ENCODE results near the gene LY9. TPM values are rescaled to one million over a fixed set of nuclear protein-coding genes. Genes with fewer than 3 reads are reported as not detected.

LY9 gene, protein sequence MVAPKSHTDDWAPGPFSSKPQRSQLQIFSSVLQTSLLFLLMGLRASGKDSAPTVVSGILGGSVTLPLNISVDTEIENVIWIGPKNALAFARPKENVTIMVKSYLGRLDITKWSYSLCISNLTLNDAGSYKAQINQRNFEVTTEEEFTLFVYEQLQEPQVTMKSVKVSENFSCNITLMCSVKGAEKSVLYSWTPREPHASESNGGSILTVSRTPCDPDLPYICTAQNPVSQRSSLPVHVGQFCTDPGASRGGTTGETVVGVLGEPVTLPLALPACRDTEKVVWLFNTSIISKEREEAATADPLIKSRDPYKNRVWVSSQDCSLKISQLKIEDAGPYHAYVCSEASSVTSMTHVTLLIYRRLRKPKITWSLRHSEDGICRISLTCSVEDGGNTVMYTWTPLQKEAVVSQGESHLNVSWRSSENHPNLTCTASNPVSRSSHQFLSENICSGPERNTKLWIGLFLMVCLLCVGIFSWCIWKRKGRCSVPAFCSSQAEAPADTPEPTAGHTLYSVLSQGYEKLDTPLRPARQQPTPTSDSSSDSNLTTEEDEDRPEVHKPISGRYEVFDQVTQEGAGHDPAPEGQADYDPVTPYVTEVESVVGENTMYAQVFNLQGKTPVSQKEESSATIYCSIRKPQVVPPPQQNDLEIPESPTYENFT
- not detected in 2 replicates for total RNA-seq

DNA sequence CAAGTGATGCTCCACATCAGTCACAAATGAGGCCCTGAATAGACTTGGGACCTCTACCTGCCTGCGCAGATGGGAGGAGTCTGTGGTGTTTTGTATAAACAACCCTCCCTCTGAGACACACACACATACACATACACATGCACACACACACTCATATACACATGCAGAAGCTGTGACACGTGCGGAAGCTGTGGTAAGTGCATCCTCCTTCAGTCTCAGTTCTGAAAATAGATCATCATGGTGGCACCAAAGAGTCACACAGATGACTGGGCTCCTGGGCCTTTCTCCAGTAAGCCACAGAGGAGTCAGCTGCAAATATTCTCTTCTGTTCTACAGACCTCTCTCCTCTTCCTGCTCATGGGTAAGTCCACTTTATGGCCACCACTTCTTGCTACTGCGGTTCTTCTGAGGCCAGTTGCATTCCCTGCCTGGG, at the start of gene LY9:
TSS of gene LY9 (plus strand) at position 224 of the 433 bp plus-strand sequence. CDS start at position 238, 14 bp downstream.

DNA sequence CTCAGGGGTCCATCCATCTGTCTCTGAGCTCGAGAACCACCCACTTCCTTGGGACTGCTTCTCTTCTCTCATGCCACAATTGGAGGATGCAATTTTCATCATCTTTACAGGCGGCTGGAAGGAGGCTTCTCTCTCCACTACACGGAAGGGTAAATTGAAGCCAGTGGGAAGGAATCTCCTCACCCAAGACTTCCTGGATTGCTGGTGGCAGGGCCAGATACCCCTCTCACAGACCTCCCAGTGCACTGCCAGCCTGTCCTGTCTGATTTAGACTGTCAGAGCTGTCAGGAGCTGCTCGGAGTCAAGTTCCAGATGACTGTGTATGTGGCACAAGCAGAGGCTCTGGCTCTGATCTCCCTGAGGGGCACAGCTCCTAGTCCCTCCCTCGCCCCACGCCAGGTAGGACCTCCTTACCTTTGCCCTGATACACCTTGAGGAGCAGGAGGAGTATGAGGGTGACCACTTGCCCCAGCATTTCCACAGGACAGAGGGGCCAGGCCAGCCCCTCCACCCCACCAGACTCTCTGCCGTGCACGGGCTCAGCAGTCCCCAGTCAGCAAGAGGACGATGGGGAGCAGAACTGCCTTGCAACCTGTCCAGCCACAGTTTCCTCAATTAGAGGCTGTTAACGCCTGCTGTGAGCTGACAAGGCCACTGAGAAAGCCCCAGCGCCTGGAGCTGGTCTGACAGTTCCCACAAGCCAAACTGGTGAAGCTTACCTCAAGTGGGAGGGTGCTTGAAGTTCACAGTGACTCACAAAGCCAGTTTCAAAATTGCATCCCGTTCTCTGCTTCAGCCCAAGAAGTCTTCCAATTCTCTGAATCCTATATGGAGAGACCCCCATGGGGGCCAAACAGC, 66.5 kb downstream of the LY9 start, which contains the start of gene CD244:
TSS of gene CD244 (minus strand) at position 685 of the 858 bp plus-strand sequence. CDS start at position 475, 210 bp downstream.

Other genes starting within 250 kb of the LY9 start
- not detected in 2 replicates for gene CD84, start 216.7 kb upstream of the LY9 start, total RNA-seq
- not detected in 2 replicates for gene SLAMF1, start 149.1 kb upstream of the LY9 start, total RNA-seq
- not detected in 2 replicates for gene CD48, start 84.4 kb upstream of the LY9 start, total RNA-seq
- not detected in 2 replicates for gene SLAMF7, start 56.9 kb upstream of the LY9 start, total RNA-seq
- gene CD244, start 66.7 kb downstream of the LY9 start, total RNA-seq, result not detected in 2 replicates
- gene ITLN1, start 89.0 kb downstream of the LY9 start, total RNA-seq, result not detected in 2 replicates
- not detected in 2 replicates for gene ITLN2, start 158.6 kb downstream of the LY9 start, total RNA-seq
- gene F11R, start 225.0 kb downstream of the LY9 start, total RNA-seq, result 0.78 and 0.86 TPM in 2 replicates
- gene TSTD1, start 242.8 kb downstream of the LY9 start, total RNA-seq, result 5.6 and 6.1 TPM in 2 replicates
- gene USF1, start 249.8 kb downstream of the LY9 start, total RNA-seq, result 45.6 and 49.1 TPM in 2 replicates

All from articular chondrocyte of knee joint (primary cell).